KOPT-K1 (cell line): ENCODE data around the gene CARMIL1.
"Not testable (repeated sequence)": the region's sequence is repeated elsewhere in the genome, so short reads cannot be mapped to it uniquely, and the experiment has no call there.

ENCODE experiments used
- H3K27ac ChIP-seq: fragments of 200-600 bp; sonication (generic); 2 replicates; pipeline ENCODE4 v1.5.1; 2016; ENCODE audit warnings: antibody characterized with exemption, mild to moderate bottlenecking, low read depth, low read length; ENCODE audit not compliant: poor library complexity, severe bottlenecking
- H3K36me3 ChIP-seq: fragments of 200-600 bp; sonication (generic); 2 replicates; pipeline ENCODE4 v1.5.1; 2017; ENCODE audit warnings: antibody characterized with exemption, mild to moderate bottlenecking, low read length, moderate library complexity; ENCODE audit not compliant: insufficient read depth
- H3K9me3 ChIP-seq: fragments of 200-600 bp; sonication (generic); 2 replicates; pipeline ENCODE4 v1.5.1; 2017; ENCODE audit warnings: antibody characterized with exemption, low read length, mild to moderate bottlenecking; ENCODE audit not compliant: insufficient read depth, poor library complexity, severe bottlenecking

The CARMIL1 gene

GRCh38 chr6:25377664-25378063 lies 98.5 kb downstream of the CARMIL1 start:
- Histone ChIP-seq H3K9me3 (no peaks in the 10 kb centered on the region), H3K36me3 (no peaks in the 10 kb centered on the region), H3K27ac (no peak overlapping the region)

GRCh38 chr6:25381077-25381476 lies 101.9 kb downstream of the CARMIL1 start:
- Histone ChIP-seq H3K36me3 (no peaks in the 10 kb centered on the region), H3K9me3 (no peaks in the 10 kb centered on the region), H3K27ac (no peak overlapping the region)

- not testable (repeated sequence) for H3K9me3 ChIP-seq, H3K36me3 ChIP-seq, H3K27ac ChIP-seq
Observed at GRCh38 chr6:25382476-25382875, 103.3 kb downstream of the CARMIL1 start.

- no peaks in the 10 kb centered on the region for H3K36me3 ChIP-seq
- H3K9me3 ChIP-seq: no peaks in the 10 kb centered on the region
- no peak overlapping the region for H3K27ac ChIP-seq
Observed at GRCh38 chr6:25384234-25384633, 105.1 kb downstream of the CARMIL1 start.

GRCh38 chr6:25384967-25385366 lies 105.8 kb downstream of the CARMIL1 start:
- H3K27ac ChIP-seq: no peak overlapping the region
- no peaks in the 10 kb centered on the region for H3K36me3 ChIP-seq
- H3K9me3 ChIP-seq: no peaks in the 10 kb centered on the region

GRCh38 chr6:25387483-25387882 lies 108.3 kb downstream of the CARMIL1 start:
- Histone ChIP-seq H3K9me3 (no peaks in the 10 kb centered on the region), H3K36me3 (no peaks in the 10 kb centered on the region), H3K27ac (no peak overlapping the region)

GRCh38 chr6:25387911-25388310 lies 108.7 kb downstream of the CARMIL1 start:
- Histone ChIP-seq H3K9me3 (no peaks in the 10 kb centered on the region), H3K27ac (no peak overlapping the region), H3K36me3 (no peaks in the 10 kb centered on the region)

GRCh38 chr6:25388776-25389175 lies 109.6 kb downstream of the CARMIL1 start:
- Histone ChIP-seq H3K9me3 (no peaks in the 10 kb centered on the region), H3K27ac (no peak overlapping the region), H3K36me3 (no peaks in the 10 kb centered on the region)

GRCh38 chr6:25389471-25389870 lies 110.3 kb downstream of the CARMIL1 start:
- no peaks in the 10 kb centered on the region for H3K9me3 ChIP-seq
- H3K27ac ChIP-seq: no peak overlapping the region
- no peaks in the 10 kb centered on the region for H3K36me3 ChIP-seq

- Histone ChIP-seq H3K9me3 (no peaks in the 10 kb centered on the region), H3K36me3 (no peaks in the 10 kb centered on the region), H3K27ac (no peak overlapping the region)
Observed at GRCh38 chr6:25392372-25392771, 113.2 kb downstream of the CARMIL1 start.

GRCh38 chr6:25395731-25396130 lies 116.6 kb downstream of the CARMIL1 start:
- Histone ChIP-seq H3K27ac (no peak overlapping the region), H3K36me3 (no peaks in the 10 kb centered on the region), H3K9me3 (no peaks in the 10 kb centered on the region)

- H3K27ac ChIP-seq: no peak overlapping the region
- H3K36me3 ChIP-seq: no peaks in the 10 kb centered on the region
- no peaks in the 10 kb centered on the region for H3K9me3 ChIP-seq
Observed at GRCh38 chr6:25397406-25397805, 118.2 kb downstream of the CARMIL1 start.

- no peak overlapping the region for H3K27ac ChIP-seq
- H3K36me3 ChIP-seq: no peaks in the 10 kb centered on the region
- no peaks in the 10 kb centered on the region for H3K9me3 ChIP-seq
Observed at GRCh38 chr6:25399885-25400284, 120.7 kb downstream of the CARMIL1 start.

- Histone ChIP-seq H3K36me3 (no peaks in the 10 kb centered on the region), H3K9me3 (no peaks in the 10 kb centered on the region), H3K27ac (no peak overlapping the region)
Observed at GRCh38 chr6:25401711-25402110, 122.5 kb downstream of the CARMIL1 start.

GRCh38 chr6:25402125-25402524 lies 123.0 kb downstream of the CARMIL1 start:
- H3K27ac ChIP-seq: no peak overlapping the region
- H3K36me3 ChIP-seq: no peaks in the 10 kb centered on the region
- no peaks in the 10 kb centered on the region for H3K9me3 ChIP-seq

GRCh38 chr6:25403150-25403549 lies 124.0 kb downstream of the CARMIL1 start:
- H3K36me3 ChIP-seq: no peaks in the 10 kb centered on the region
- no peak overlapping the region for H3K27ac ChIP-seq
- H3K9me3 ChIP-seq: no peaks in the 10 kb centered on the region

GRCh38 chr6:25404091-25404490 lies 124.9 kb downstream of the CARMIL1 start:
- H3K27ac ChIP-seq: no peak overlapping the region
- H3K36me3 ChIP-seq: no peaks in the 10 kb centered on the region

More at GRCh38 chr6:25404091-25404490, 124.9 kb downstream of the CARMIL1 start:
- no peaks in the 10 kb centered on the region for H3K9me3 ChIP-seq
